GM10266 (cell line): Measurements from ENCODE around the gene USP49.

Experiments used
- DNase-seq: peaks from one replicate; pipeline ENCODE4 v3.0.0; 2012; ENCODE audit errors: extremely low spot score
- CTCF ChIP-seq: IDR thresholded peaks from 2 replicates; pipeline ENCODE4 v1.5.1; 2012; ENCODE audit warnings: mild to moderate bottlenecking, low read depth; ENCODE audit not compliant: control insufficient read depth, insufficient read depth; ENCODE audit errors: missing control alignments

The USP49 gene

GRCh38 chr6:41785254-41785653 is 109.9 kb downstream of the USP49 start:
- TF ChIP-seq CTCF, result no peak
- no peak for DNase-seq

- no peak for TF ChIP-seq CTCF
- peak; percentile 14 for DNase-seq
Observed at GRCh38 chr6:41784581-41785171, 110.5 kb downstream of the USP49 start.

DNA sequence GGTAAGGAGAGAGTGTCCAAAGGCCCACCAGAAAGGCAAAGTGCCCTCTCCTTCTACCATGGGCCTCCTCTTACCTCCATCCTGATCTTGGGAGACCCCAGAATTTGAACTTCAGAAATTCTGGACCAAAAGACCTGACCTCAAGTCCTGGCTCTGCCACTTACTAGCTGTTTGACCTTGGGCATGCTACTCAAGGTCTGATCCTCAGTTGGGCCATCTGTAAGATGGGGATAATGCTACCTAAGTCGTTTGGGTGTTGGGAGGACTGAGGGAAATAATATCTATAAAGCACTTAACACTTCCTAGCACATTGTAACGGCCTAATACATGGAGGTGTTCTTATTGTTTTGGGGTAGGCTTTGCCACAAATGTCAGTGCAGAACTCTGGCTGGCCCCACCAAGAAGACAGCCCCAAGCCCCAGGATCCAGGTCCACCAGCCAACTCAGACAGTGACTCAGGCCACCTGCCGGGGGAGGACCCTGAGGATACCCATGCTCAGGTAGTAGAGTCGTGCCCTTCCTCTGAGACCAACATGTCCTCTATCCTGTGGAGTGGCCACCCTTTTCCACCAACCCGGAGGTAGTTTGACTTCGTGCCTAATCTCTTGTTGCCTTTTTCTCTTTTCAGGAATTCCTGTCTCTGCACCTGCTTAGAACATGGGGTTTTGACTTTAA is 111.9 kb downstream of the USP49 start:
- TF ChIP-seq CTCF, result no peak
- DNase-seq, result peak; percentile 18

DNA sequence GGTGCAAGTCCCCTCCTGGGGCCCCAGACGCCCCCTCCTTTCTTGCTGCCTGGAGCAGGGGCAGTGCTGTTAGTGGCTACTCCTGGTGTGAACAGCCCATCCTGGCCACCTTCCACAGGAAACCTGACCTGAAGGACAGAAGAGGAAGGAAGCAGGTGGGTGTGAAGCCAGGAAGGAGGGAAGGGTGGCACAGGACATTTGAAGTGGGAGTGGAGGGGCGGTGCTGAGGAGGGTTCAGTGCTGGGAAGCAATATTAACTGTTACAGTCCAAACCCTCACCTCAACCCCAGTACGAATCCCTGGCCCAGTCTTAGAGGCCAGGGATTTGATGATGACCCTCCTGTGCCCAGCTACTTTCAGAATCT is 113.8 kb downstream of the USP49 start:
- TF ChIP-seq CTCF, result no peak
- DNase-seq, result peak; percentile 18

GRCh38 chr6:41780551-41781365 is 114.4 kb downstream of the USP49 start, which contains the start of gene PRICKLE4:
PRICKLE4 (plus strand) TSS chr6:41780782; CDS start chr6:41783474, 2,692 bp downstream.
- no peak for TF ChIP-seq CTCF
- no peak for DNase-seq

GRCh38 chr6:41779788-41780550 is 115.2 kb downstream of the USP49 start, which contains the start of gene FRS3:
FRS3 (minus strand) TSS chr6:41779900; CDS start chr6:41776987, 2,913 bp downstream.
- peak; percentile 98 for TF ChIP-seq CTCF
- DNase-seq, result peak; percentile 99

DNA sequence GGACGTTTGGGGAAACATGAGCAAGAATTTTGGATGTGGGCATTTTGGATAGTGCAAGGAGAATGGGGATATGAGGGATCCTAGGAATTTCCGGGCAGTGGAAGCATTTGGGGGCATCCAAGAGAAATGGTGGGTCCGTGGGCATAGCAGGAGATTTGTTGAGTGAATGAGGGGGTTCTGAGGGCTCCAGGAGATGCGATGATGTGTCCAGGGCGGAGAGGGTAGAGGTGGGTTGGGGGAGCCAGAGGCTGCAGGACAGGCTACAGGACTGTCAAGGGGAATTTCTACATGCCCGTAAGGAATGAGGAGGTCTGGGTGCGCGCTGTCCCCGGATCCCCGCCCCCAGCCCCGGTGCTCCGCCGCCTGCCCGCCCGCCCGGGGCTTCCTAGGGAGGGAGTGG is 115.8 kb downstream of the USP49 start:
- peak; percentile 51 for DNase-seq
- no peak for TF ChIP-seq CTCF
